H1 (cell line): ENCODE measurements around the gene DLL1. TPM values are rescaled to one million over a fixed set of nuclear protein-coding genes. Genes with fewer than 3 reads are reported as not detected.

Source experiments
- CREB1 ChIP-seq: IDR thresholded peaks from 2 replicates; pipeline ENCODE4 v1.6.1; 2012; ENCODE audit warnings: inconsistent platforms
- GABPA ChIP-seq: IDR thresholded peaks from 2 replicates; pipeline ENCODE4 v1.6.1; 2011; ENCODE audit warnings: mild to moderate bottlenecking, low read length, moderate library complexity, borderline replicate concordance; ENCODE audit not compliant: insufficient read depth
- JUN ChIP-seq: IDR thresholded peaks from 2 replicates; pipeline ENCODE4 v1.6.1; 2011; ENCODE audit warnings: low read depth, mild to moderate bottlenecking, improper control_type of control experiment, low read length
- POLR2A ChIP-seq, 2 experiments: IDR thresholded peaks; 1 replicate in 1 of 2; 2 replicates in 1 of 2; pipeline ENCODE4 v1.6.1; 2011; ENCODE audit warnings: low read depth in 2 of 2, low read length in 2 of 2, mild to moderate bottlenecking in 2 of 2; ENCODE audit errors: control extremely low read depth in 1 of 2
- RFX5 ChIP-seq: IDR thresholded peaks from 2 replicates; pipeline ENCODE4 v1.6.1; 2011; ENCODE audit warnings: low read depth, low read length, improper control_type of control experiment, borderline replicate concordance
- RXRA ChIP-seq: IDR thresholded peaks from 2 replicates; pipeline ENCODE4 v1.6.1; 2011; ENCODE audit warnings: low read depth, mild to moderate bottlenecking, low read length, moderate library complexity; ENCODE audit not compliant: insufficient read depth
- SIN3A ChIP-seq, 2 experiments: IDR thresholded peaks in 1 of 2; conservative IDR thresholded peaks in 1 of 2; 2 replicates each; pipeline ENCODE4 v1.6.1; 2011 to 2012; ENCODE audit warnings: low read length in 2 of 2, improper control_type of control experiment in 1 of 2, low read depth in 1 of 2, mild to moderate bottlenecking in 1 of 2
- polyA plus RNA-seq, 7 experiments: library from polyadenylated mRNA; depleted of rRNA in 3 of 7; stranded (reverse) in 5 of 7; unstranded in 2 of 7; fragments of >200 nt in 5 of 7; fragments of 200-250 nt in 2 of 7; gene quantifications; 1 replicate in 5 of 7; 2 replicates in 1 of 7; 4 replicates in 1 of 7; pipeline versions ENCODE4 v1.2.1 to v1.2.3, GENCODE V29; 2011 to 2013; ENCODE audit warnings: missing spikeins in 2 of 7, mixed read lengths in 2 of 7
- total RNA-seq: library from RNA; stranded (reverse); fragmentation: NEBNext Ultra II Directional; extraction: Animal tissue kit (Norgen Biotek cat#: 25700); gene quantifications from 2 replicates; pipeline ENCODE4 v1.2.1, GENCODE V29; 2021
- TF ChIP-seq, protein P1 (sequence below): fragments of 300-600 bp; sonication (generic); IDR thresholded peaks from 2 replicates; pipeline ENCODE4 v1.7.1; 2012; ENCODE audit warnings: low read length, moderate library complexity, mild to moderate bottlenecking, inconsistent platforms; ENCODE audit not compliant: insufficient replicate concordance

The DLL1 gene
- total and polyA plus RNA-seq, 2 of the 8 experiments (the other 6 are each of a cell fraction or from before 2014, with no cell fraction given), result 1.7 to 3.8 TPM

DNA sequence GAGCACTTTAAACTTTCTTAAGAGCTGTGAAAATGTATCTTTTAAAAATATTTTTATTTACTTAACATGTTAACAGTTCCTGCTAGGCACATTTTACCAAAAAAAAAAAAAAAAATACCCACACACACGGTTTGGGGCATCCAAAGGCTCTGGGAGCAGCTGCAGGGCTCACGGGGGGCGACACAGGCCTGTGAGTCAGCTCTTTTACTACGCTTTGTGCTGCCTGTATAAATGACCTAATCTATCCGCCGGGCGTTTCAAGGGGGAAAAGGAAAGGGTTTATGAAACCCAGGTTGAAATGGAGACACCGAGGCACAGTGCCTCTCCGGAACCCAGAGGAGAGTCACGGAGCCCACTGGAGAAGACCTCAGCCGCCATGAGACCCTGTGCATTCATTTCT is 40.4 kb downstream of the DLL1 start (continued):
- TF ChIP-seq, protein P1, sequence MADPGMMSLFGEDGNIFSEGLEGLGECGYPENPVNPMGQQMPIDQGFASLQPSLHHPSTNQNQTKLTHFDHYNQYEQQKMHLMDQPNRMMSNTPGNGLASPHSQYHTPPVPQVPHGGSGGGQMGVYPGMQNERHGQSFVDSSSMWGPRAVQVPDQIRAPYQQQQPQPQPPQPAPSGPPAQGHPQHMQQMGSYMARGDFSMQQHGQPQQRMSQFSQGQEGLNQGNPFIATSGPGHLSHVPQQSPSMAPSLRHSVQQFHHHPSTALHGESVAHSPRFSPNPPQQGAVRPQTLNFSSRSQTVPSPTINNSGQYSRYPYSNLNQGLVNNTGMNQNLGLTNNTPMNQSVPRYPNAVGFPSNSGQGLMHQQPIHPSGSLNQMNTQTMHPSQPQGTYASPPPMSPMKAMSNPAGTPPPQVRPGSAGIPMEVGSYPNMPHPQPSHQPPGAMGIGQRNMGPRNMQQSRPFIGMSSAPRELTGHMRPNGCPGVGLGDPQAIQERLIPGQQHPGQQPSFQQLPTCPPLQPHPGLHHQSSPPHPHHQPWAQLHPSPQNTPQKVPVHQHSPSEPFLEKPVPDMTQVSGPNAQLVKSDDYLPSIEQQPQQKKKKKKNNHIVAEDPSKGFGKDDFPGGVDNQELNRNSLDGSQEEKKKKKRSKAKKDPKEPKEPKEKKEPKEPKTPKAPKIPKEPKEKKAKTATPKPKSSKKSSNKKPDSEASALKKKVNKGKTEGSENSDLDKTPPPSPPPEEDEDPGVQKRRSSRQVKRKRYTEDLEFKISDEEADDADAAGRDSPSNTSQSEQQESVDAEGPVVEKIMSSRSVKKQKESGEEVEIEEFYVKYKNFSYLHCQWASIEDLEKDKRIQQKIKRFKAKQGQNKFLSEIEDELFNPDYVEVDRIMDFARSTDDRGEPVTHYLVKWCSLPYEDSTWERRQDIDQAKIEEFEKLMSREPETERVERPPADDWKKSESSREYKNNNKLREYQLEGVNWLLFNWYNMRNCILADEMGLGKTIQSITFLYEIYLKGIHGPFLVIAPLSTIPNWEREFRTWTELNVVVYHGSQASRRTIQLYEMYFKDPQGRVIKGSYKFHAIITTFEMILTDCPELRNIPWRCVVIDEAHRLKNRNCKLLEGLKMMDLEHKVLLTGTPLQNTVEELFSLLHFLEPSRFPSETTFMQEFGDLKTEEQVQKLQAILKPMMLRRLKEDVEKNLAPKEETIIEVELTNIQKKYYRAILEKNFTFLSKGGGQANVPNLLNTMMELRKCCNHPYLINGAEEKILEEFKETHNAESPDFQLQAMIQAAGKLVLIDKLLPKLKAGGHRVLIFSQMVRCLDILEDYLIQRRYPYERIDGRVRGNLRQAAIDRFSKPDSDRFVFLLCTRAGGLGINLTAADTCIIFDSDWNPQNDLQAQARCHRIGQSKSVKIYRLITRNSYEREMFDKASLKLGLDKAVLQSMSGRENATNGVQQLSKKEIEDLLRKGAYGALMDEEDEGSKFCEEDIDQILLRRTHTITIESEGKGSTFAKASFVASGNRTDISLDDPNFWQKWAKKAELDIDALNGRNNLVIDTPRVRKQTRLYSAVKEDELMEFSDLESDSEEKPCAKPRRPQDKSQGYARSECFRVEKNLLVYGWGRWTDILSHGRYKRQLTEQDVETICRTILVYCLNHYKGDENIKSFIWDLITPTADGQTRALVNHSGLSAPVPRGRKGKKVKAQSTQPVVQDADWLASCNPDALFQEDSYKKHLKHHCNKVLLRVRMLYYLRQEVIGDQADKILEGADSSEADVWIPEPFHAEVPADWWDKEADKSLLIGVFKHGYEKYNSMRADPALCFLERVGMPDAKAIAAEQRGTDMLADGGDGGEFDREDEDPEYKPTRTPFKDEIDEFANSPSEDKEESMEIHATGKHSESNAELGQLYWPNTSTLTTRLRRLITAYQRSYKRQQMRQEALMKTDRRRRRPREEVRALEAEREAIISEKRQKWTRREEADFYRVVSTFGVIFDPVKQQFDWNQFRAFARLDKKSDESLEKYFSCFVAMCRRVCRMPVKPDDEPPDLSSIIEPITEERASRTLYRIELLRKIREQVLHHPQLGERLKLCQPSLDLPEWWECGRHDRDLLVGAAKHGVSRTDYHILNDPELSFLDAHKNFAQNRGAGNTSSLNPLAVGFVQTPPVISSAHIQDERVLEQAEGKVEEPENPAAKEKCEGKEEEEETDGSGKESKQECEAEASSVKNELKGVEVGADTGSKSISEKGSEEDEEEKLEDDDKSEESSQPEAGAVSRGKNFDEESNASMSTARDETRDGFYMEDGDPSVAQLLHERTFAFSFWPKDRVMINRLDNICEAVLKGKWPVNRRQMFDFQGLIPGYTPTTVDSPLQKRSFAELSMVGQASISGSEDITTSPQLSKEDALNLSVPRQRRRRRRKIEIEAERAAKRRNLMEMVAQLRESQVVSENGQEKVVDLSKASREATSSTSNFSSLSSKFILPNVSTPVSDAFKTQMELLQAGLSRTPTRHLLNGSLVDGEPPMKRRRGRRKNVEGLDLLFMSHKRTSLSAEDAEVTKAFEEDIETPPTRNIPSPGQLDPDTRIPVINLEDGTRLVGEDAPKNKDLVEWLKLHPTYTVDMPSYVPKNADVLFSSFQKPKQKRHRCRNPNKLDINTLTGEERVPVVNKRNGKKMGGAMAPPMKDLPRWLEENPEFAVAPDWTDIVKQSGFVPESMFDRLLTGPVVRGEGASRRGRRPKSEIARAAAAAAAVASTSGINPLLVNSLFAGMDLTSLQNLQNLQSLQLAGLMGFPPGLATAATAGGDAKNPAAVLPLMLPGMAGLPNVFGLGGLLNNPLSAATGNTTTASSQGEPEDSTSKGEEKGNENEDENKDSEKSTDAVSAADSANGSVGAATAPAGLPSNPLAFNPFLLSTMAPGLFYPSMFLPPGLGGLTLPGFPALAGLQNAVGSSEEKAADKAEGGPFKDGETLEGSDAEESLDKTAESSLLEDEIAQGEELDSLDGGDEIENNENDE, result no peak
- no peak for TF ChIP-seq POLR2A (IDR thresholded peaks at IDR 0.05; ENCODE audit: control extremely low read depth in 1 of 2, low read depth in 2 of 2, low read length in 2 of 2)
- TF ChIP-seq JUN, result no peak
- no peak for TF ChIP-seq CREB1
- no peak for TF ChIP-seq SIN3A (conservative IDR thresholded peaks at IDR 0.05 in 1 of 2, IDR thresholded peaks at IDR 0.05 in 1 of 2; ENCODE audit: low read depth in 1 of 2, low read length in 2 of 2)
- TF ChIP-seq RFX5, result no peak
- no peak for TF ChIP-seq RXRA
- TF ChIP-seq GABPA, result no peak
